Testis (tissue), 2 donors: Measurements from ENCODE around the gene IARS2.
"Not testable (repeated sequence)": the region's sequence is repeated elsewhere in the genome, so short reads cannot be mapped to it uniquely, and the experiment has no call there.

Experiments
- CTCF ChIP-seq, 3 experiments: fragments of 450-650 bp in 2 of 3; fragments of 200-600 bp in 1 of 3; sonication (generic) in 1 of 3; IDR thresholded peaks; one replicate each; pipeline ENCODE4 v1.5.1; 2016 to 2019; ENCODE audit warnings: antibody characterized with exemption in 3 of 3, mild to moderate bottlenecking in 2 of 3, moderate library complexity in 1 of 3
- POLR2A ChIP-seq: fragments of 450-650 bp; IDR thresholded peaks from one replicate; pipeline ENCODE4 v1.6.1; 2017; ENCODE audit warnings: antibody characterized with exemption, mild to moderate bottlenecking, moderate library complexity

- TF ChIP-seq CTCF (IDR thresholded peaks at IDR 0.05); POLR2A: not testable (repeated sequence)
Observed at GRCh38 chr1:220169887-220170286, 76.0 kb downstream of the IARS2 start.
